Lung (tissue), 12 donors: ENCODE results near the gene HS6ST3. TPM values are rescaled to one million over a fixed set of nuclear protein-coding genes. Genes with fewer than 3 reads are reported as not detected.

ENCODE experiments used
- ATAC-seq: fragments of 200-7000 bp; cut with Tn5 transposase; one replicate; pipeline ENCODE4 v1.9.1; 2020; ENCODE audit warnings: moderate number of reproducible peaks; ENCODE audit not compliant: insufficient read depth, low FRiP score
- DNase-seq, 3 donors: peaks; one replicate each; pipeline ENCODE4 v3.0.0-alpha.2; 2013 to 2017
- H3K27ac ChIP-seq, 2 donors: one replicate each; pipeline ENCODE4 v1.5.1; 2013; ENCODE audit warnings: mild to moderate bottlenecking in 2 of 2, moderate library complexity in 2 of 2, control low read depth in 1 of 2, inconsistent platforms in 1 of 2, low read depth in 1 of 2, low read length in 1 of 2
- H3K27me3 ChIP-seq, 3 donors: one replicate each; pipeline ENCODE4 v1.5.1; 2013; ENCODE audit warnings: low read length in 2 of 3; ENCODE audit not compliant: control insufficient read depth in 3 of 3, insufficient read depth in 3 of 3
- H3K36me3 ChIP-seq, 4 donors: one replicate each; pipeline ENCODE4 v1.5.1; 2013; ENCODE audit warnings: low read length in 4 of 4, mild to moderate bottlenecking in 1 of 4, moderate library complexity in 1 of 4; ENCODE audit not compliant: control insufficient read depth in 4 of 4, insufficient read depth in 4 of 4
- H3K4me1 ChIP-seq, 5 donors: one replicate each; pipeline ENCODE4 v1.5.1; 2013; ENCODE audit warnings: low read length in 5 of 5, mild to moderate bottlenecking in 2 of 5, moderate library complexity in 1 of 5; ENCODE audit not compliant: control insufficient read depth in 5 of 5, insufficient read depth in 5 of 5
- H3K4me3 ChIP-seq: one replicate; pipeline ENCODE4 v1.5.1; 2013; ENCODE audit warnings: mild to moderate bottlenecking, control low read depth, moderate library complexity
- H3K9ac ChIP-seq, 2 donors: one replicate each; pipeline ENCODE4 v1.5.1; 2013; ENCODE audit warnings: low read length in 2 of 2, control low read depth in 1 of 2; ENCODE audit not compliant: insufficient read depth in 1 of 2
- H3K9me3 ChIP-seq, 4 donors: one replicate each; pipeline ENCODE4 v1.5.1; 2013; ENCODE audit warnings: low read length in 3 of 4, mild to moderate bottlenecking in 1 of 4, moderate library complexity in 1 of 4; ENCODE audit not compliant: control insufficient read depth in 4 of 4, insufficient read depth in 3 of 4
- WGBS, 2 donors: extraction: QIAGEN DNeasy Blood & Tissue Kit; methylation state at CpG; one replicate each; pipeline ENCODE4 v1.1.7; 2013; 5-methylcytosine and 5-hydroxymethylcytosine counted together
- polyA plus RNA-seq, 2 donors: library from polyadenylated mRNA; stranded (reverse); fragments of 200-250 nt; gene quantifications; one replicate each; pipeline ENCODE4 v1.2.1, GENCODE V29; 2013
- total RNA-seq, 2 donors: library from RNA; depleted of rRNA in 1 of 2; stranded (reverse); fragments of >200 nt in 1 of 2; gene quantifications; one replicate each; pipeline ENCODE4 v1.2.1, GENCODE V29; 2014 to 2021
- TF ChIP-seq, protein P1 (sequence below): IDR thresholded peaks from 2 replicates; pipeline ENCODE4 v1.5.1; 2012; ENCODE audit warnings: mild to moderate bottlenecking; ENCODE audit errors: control extremely low read depth, extremely low read depth
- donor health status: control.
- donor health status: control.
- donor health status: Bipolar disorder and iron deficiency.
- donor health status: healthy.
- donor health status: DM: yes; HTN: yes; CAD: no.

HS6ST3 gene
- total and polyA plus RNA-seq, 4 donors, result 0.01 to 0.17 (median 0.04) TPM

DNA sequence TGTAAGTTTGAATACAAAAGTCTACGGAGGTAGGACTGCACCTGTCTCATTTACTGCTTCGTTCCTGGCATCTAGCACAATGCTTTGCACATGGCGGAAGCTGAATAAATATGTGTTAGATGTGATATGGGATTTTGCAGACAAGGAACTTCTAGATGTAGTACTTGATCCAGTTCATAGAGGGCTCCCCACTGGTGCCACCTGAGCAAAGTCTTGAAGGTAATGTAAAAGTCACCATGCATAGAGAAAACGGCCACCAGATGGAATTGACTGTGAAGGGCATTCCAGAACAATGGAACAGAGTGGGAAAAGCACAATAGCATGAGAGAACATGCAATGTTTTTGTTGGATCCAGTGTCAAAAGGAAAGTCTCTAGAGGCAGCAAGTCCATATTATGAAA is 209.3 kb downstream of the HS6ST3 start:
- DNase-seq, result no peak

DNA sequence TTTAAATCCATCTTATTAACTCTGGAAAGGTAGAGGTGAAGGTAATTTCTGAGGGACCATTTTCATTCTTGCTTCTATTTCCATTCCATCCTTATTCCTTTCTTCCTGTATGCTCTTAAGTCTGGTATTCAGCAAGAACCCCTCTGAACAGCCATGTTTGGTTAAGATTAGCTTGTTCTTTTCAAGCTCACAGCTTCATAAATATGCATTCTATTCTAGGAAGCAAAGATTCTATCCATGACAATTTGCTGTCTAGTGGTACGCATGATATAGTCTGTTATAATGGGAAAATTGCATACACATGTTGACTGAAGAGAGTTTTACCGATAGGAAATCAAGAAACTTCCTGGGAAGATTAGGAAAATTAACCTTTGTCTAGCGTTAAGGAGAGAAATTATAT is 218.7 kb downstream of the HS6ST3 start:
- Histone ChIP-seq H3K27ac (no peak overlapping the region), H3K9me3 (no peaks in the 10 kb centered on the region), H3K36me3 (no peaks in the 10 kb centered on the region), H3K9ac (no peak overlapping the region), H3K4me1 (no peaks in the 10 kb centered on the region), H3K27me3 (no peaks in the 10 kb centered on the region), H3K4me3 (no peak overlapping the region)
- WGBS, 2 donors, result 82 to 89% methylated on average over 3 of the region's 3 CpGs
- ATAC-seq, result no peak
- TF ChIP-seq, protein P1, sequence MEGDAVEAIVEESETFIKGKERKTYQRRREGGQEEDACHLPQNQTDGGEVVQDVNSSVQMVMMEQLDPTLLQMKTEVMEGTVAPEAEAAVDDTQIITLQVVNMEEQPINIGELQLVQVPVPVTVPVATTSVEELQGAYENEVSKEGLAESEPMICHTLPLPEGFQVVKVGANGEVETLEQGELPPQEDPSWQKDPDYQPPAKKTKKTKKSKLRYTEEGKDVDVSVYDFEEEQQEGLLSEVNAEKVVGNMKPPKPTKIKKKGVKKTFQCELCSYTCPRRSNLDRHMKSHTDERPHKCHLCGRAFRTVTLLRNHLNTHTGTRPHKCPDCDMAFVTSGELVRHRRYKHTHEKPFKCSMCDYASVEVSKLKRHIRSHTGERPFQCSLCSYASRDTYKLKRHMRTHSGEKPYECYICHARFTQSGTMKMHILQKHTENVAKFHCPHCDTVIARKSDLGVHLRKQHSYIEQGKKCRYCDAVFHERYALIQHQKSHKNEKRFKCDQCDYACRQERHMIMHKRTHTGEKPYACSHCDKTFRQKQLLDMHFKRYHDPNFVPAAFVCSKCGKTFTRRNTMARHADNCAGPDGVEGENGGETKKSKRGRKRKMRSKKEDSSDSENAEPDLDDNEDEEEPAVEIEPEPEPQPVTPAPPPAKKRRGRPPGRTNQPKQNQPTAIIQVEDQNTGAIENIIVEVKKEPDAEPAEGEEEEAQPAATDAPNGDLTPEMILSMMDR, result no peak
- no peak for DNase-seq

More for the DNA sequence above, 209.3 kb downstream of the HS6ST3 start:
- no peaks in the 10 kb centered on the region for H3K36me3 ChIP-seq
- no peak overlapping the region for H3K9ac ChIP-seq
- WGBS, 2 donors, result 83 to 89% methylated on average over 4 of the region's 4 CpGs
- TF ChIP-seq, protein P1, result no peak
- no peaks in the 10 kb centered on the region for H3K4me1 ChIP-seq
- no peaks in the 10 kb centered on the region for H3K9me3 ChIP-seq
- H3K27ac ChIP-seq, result no peak overlapping the region
- no peak for ATAC-seq
- no peak overlapping the region for H3K4me3 ChIP-seq
- no peaks in the 10 kb centered on the region for H3K27me3 ChIP-seq

DNA sequence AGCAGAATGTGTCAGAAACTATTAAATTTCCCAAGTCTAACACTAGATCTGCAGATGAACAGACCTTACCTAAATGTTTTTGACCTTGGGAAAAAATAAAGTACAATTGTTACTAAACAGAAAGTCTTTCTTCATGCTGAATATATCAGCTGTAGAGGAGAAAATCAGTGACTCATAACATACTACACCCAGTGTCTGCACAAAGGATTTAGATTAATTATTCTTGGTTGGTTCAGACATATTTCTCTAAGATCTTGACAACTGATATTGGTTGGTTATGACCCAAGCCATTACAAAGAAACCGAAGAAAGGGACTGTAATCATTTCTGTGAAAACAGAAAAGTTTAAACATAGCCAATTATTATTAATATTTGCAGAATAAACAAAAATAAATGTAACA is 225.1 kb downstream of the HS6ST3 start:
- 68 to 80% methylated on average over 1 of the region's 1 CpG for WGBS, 2 donors
- DNase-seq (no peak), ATAC-seq (no peak)
- H3K27me3 ChIP-seq, result no peaks in the 10 kb centered on the region
- H3K27ac ChIP-seq, result no peak overlapping the region
- no peak overlapping the region for H3K9ac ChIP-seq
- TF ChIP-seq, protein P1, result no peak
- H3K4me3 ChIP-seq, result no peak overlapping the region
- peaks cover 0 to 3% (median 1%) of the 10 kb centered on the region in 4 donors for H3K9me3 ChIP-seq
- H3K4me1 ChIP-seq, result no peaks in the 10 kb centered on the region
- H3K36me3 ChIP-seq, result no peaks in the 10 kb centered on the region

DNA sequence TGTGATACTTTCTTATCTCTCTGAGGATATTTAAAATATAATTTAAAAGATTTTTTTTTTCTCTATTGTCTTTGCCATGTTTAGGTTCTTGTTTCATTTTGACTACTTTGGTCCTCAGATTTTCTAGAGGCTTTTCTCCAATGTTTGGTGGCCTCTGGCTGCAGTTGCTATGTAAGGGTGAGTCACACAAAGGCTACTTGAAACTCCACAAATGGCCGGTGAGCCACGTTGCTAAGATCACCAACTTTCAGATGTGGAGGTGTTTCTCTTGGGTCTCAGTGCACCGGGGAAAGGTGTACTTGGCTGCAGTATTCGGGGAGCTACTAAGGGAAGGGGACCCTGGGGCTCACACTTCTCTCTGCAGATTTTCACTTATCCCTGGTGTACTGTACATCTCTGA is 248.1 kb downstream of the HS6ST3 start:
- Histone ChIP-seq H3K9ac (no peak overlapping the region), H3K4me3 (no peak overlapping the region), H3K36me3 (no peaks in the 10 kb centered on the region), H3K27me3 (no peaks in the 10 kb centered on the region), H3K27ac (no peak overlapping the region), H3K9me3 (peaks cover 0 to 2% (median 0%) of the 10 kb centered on the region in 4 donors), H3K4me1 (no peaks in the 10 kb centered on the region)
- 84 to 86% methylated on average over 4 of the region's 4 CpGs for WGBS, 2 donors
- no peak for ATAC-seq
- TF ChIP-seq, protein P1, result no peak
- DNase-seq, result no peak
